ENCODE data around the gene ATP1A1. TPM values are rescaled to one million over a fixed set of nuclear protein-coding genes. Genes with fewer than 3 reads are reported as not detected.

The ATP1A1 gene
- total and polyA plus RNA-seq, 12 donors: 73.6 to 624 (median 203) TPM

DNA sequence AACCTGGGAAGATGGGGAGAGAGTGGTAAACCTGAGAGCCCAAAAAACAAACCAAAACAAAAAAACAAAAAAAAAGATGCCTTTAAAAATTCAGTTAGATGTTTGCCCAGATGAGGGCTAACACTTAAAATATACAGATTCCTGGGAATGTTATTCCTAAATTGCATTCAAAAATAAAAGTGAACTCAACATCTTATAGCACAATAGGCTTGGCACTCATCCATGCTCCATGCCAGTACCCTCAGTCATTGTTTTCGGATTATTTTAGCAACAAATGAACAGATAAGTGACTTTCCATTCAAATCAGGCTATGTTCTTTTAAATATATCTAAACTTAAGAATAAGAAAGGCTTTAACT is 3.7 kb downstream of the ATP1A1 start:
- TF ChIP-seq, protein P1, sequence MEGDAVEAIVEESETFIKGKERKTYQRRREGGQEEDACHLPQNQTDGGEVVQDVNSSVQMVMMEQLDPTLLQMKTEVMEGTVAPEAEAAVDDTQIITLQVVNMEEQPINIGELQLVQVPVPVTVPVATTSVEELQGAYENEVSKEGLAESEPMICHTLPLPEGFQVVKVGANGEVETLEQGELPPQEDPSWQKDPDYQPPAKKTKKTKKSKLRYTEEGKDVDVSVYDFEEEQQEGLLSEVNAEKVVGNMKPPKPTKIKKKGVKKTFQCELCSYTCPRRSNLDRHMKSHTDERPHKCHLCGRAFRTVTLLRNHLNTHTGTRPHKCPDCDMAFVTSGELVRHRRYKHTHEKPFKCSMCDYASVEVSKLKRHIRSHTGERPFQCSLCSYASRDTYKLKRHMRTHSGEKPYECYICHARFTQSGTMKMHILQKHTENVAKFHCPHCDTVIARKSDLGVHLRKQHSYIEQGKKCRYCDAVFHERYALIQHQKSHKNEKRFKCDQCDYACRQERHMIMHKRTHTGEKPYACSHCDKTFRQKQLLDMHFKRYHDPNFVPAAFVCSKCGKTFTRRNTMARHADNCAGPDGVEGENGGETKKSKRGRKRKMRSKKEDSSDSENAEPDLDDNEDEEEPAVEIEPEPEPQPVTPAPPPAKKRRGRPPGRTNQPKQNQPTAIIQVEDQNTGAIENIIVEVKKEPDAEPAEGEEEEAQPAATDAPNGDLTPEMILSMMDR (IDR thresholded peaks at IDR 0.05): no peak
- no peak for ATAC-seq
- no peaks in the 10 kb centered on the region for H3K36me3 ChIP-seq
- H3K27ac ChIP-seq: peak overlapping the region; percentile 91 to 98 (median 97)
- H3K27me3 ChIP-seq: no peaks in the 10 kb centered on the region
- no peak for DNase-seq
- intact Hi-C loops (cut with DNase I): loop anchor here in 7 of 10 donors (5.0 kb wide), 6 partner anchors 36 to 224 kb away; partner anchors contain the start of gene CD58 (in 1 of the 7)
- WGBS, 2 donors: 18 to 27% methylated on average over 1 of the region's 1 CpG
- H3K4me3 ChIP-seq: peak overlapping the region in 7 of 10 donors; percentile 75 to 90 (median 85)
- H3K9me3 ChIP-seq: no peaks in the 10 kb centered on the region
- peaks cover 28 to 87% (median 80%) of the 10 kb centered on the region in 9 donors for H3K4me1 ChIP-seq

DNA sequence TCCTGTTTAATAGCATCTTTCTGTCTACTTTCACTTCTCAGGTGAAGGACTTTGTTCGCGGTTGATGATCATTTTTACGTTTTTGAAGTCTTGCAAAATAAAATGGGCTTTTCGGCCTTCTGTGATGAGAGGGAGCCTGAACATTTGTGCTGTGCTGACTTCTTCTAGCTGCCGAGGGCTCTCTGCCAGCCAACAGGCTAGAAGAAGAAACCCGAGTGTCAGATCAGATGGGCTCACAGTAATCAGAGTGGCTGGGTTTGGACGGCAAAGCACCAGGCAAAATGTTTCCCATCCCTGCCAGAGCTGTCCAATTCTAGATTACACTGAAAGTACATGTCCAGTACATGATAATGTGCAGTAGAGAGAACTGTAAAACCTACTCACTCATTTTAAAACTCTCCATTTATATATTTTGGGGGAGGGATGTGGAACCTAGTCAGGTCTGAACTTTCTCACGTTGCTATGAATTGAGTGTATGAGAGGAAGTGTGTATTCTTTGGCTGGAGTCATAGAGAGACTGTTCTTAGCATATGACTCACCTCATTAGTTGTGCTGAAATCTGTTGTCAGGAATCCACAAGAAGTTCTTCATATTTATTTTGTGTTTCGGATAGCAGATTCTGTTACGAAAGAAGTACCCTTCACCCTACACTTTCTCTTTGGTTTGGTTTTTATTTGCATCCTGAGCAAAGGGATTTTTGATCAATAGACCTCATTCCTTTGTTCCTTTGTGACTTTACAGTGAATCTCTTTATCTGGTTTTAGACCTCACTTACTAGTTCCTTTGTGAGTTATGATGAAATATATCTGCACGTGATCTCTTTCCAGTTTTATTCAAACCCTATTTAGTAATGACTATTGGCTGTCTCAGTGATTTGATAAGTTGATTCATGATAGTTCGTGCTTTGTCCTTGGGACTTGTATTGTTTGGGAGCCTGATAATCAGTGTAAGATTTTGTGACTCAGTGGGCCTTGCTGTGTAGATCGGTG is 4.8 kb downstream of the ATP1A1 start:
- peak overlapping the region in 7 of 10 donors; percentile 3 to 88 (median 29) for H3K4me3 ChIP-seq
- H3K27ac ChIP-seq: peak overlapping the region; percentile 91 to 98 (median 97)
- no peaks in the 10 kb centered on the region for H3K36me3 ChIP-seq
- WGBS, 2 donors: 25 to 32% methylated on average over 13 of the region's 13 CpGs
- ATAC-seq (peak in 7 of 8 donors; percentile 18 to 51 (median 47)), DNase-seq (peak; percentile 57 to 62)
- H3K9me3 ChIP-seq: no peaks in the 10 kb centered on the region
- peaks cover 28 to 92% (median 86%) of the 10 kb centered on the region in 9 donors for H3K4me1 ChIP-seq
- intact Hi-C loops (cut with DNase I): loop anchor here in 7 of 10 donors (5.0 kb wide), 6 partner anchors 34 to 226 kb away; partner anchors contain the start of gene CD58 (in 1 of the 7)
- TF ChIP-seq, protein P1 (IDR thresholded peaks at IDR 0.05): no peak
- H3K27me3 ChIP-seq: no peaks in the 10 kb centered on the region

- peaks cover 32 to 100% (median 96%) of the 10 kb centered on the region in 9 donors for H3K4me1 ChIP-seq
- peak overlapping the region; percentile 91 to 98 (median 97) for H3K27ac ChIP-seq
- no peaks in the 10 kb centered on the region for H3K27me3 ChIP-seq
- no peak overlapping the region for H3K4me3 ChIP-seq
- DNase-seq: no peak
- TF ChIP-seq, protein P1 (IDR thresholded peaks at IDR 0.05): no peak
- H3K9me3 ChIP-seq: no peaks in the 10 kb centered on the region
- peak in 1 of 8 donors; percentile 32 for ATAC-seq
- WGBS, 2 donors: 42 to 56% methylated on average over 2 of the region's 2 CpGs
- intact Hi-C loops (cut with DNase I): loop anchor here in 7 of 10 donors (5.0 kb wide), 6 partner anchors 33 to 227 kb away; partner anchors contain the start of gene CD58 (in 1 of the 7)
- H3K36me3 ChIP-seq: peaks cover 0 to 5% (median under 1%) of the 10 kb centered on the region in 9 donors
These were observed 6.1 kb downstream of the ATP1A1 start for GRCh38 chr1:116379057-116379630.
